Right forelimb (tissue), 1 donor: ENCODE data around the gene RDH5.
A peak's percentile ranks its signal among the peaks of the same experiment; 100 is the strongest.

ENCODE experiments used
- DNase-seq: peaks from one replicate; pipeline ENCODE4 v3.0.0-alpha.2; 2018

The RDH5 gene

DNA sequence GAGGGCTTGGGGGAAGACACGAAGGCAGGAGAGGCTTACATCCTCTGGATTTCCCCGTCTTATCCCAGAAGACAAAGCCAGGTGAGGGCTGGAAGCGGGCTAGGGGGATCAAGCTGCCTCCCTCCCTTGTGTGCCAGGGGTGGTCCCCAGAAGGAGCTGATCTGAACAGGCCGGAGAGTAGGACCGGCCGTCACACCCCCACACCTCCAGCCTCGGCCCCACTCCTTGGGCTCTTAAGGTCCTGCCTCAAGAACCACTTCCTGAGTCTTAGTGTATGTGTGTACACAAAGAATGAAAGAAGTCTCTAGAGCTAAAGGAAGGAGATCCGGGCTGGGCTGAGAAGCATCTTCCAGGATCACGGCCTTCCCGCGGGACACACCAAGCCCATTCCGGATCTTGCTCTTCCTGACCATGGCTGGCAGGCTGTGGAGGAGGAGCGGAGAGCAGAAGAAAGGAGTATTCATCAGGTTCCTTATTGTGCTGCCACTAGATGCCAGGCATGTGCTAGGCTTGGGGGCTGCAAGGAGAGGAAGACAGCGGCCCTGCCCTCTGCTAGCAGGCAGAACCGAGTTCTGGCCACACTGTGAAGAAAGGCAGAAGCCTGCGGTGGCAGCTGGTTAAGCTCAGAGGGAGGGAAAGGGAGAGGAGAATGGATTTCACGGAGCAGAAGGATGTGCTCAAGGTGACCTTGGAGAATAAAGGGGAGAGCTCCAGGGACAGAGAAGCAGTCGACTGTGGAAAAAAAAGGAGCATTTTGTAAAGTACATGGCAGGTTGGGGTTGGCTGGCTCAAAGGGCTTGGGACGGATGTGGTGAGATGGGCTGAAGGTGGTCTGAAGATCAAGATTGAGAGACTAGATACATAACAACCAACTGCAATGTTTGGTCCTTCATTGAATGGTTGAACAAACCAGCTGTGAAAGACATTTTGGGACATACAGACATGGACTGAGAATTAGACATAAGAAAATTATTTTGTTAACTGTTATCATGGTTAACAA is 9.9 kb downstream of the RDH5 start:
- peak; percentile 81 for DNase-seq

DNA sequence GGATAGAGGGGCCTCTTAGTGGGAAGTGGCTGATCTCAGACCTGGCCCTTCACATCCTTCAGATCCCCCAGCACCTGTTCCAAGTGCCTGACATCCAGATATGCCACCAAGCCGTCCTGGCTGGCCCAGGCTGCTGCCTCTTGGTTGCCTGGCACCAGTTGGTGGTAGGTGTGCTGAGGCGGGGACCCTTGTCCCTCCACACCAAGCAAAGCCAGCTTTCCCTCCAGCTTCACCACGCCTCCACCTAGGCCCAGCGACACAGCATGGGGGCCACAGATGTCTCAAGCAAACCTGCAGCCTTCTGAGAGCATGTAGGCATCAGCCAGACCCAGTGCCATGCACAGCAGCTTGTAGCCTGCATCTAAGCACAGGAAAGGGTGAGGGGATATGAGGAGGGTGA is 12.1 kb downstream of the RDH5 start:
- DNase-seq, result no peak

DNA sequence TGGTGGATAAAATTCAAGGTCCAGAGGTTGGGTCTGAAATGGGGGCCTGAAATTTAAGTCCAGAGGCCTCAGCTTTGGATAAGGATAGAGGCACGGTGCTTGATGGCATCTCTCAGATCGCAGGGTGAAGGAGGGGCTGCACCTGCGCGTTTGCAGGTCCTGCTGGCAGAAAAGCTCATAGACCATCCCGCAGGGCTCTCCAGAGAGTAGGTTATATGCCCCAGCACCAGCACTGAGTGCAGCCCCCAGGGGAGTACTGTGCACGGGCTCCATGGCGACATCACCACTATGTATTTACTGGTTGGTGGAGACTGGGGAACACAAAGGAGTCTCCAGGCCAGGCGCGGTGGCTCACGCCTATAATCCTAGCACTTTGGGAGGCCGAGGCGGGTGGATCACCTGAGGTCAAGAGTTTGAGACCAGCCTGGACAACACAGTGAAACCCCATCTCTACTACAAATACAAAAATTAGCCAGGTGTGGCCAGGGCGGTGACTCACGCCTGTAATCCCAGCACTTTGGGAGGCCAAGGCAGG is 12.9 kb downstream of the RDH5 start:
- no peak for DNase-seq

DNA sequence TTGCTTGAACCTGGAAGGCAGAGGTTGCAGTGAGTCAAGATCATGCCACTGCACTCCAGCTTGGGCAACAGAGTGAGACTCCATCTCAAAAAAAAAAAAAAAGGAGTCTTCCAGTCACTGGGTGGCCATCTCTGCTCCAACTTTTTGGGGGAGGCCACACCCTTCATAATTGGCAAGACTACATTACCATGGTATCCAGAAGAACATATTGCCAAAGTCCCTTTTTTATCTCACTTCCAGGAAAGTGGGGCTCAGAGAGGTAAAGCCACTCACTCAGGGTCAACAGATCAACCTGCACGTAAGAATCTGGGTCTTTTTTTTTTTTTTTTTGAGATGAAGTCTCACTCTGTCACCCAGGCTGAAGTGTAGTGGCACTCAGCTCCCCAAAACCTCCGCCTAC is 13.7 kb downstream of the RDH5 start:
- DNase-seq, result no peak

DNA sequence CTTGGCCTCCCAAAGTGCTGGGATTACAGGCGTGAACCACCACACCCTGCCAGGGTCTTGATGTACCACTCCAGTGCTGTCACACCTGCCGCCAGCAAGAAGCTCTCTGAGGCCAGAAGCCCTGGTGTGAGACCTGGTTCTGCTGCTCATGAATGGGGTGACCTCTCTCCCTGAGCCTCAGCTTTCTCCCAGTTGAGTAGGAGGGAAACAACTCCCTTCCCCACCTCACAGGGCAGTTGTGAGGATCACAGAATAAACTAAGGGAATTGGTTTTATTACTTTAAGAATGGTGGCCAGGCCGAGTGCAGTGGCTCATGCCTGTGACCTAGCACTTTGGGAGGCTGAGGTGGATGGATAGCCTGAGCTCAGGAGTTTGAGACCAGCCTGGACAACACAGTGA is 14.4 kb downstream of the RDH5 start:
- no peak for DNase-seq

DNA sequence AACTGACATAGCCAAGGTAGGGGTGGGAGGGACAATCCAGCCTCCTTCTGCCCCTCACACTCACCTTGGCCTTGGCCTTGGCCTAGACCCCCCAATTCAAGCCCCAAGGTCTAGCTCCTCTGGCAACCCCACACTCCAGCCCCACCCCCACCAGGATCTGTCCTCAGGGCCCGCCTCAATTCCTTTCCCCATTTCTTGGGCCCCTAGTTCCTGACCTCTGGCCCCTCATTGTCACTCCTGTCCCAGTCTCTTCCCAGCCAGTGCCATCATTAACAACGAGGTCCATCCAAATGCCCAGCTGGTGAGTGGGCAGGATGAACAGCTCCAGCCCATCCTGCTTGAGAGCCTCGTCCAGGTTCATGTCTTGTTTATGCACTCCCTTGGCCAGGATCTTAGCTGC is 15.9 kb downstream of the RDH5 start:
- DNase-seq, result no peak

DNA sequence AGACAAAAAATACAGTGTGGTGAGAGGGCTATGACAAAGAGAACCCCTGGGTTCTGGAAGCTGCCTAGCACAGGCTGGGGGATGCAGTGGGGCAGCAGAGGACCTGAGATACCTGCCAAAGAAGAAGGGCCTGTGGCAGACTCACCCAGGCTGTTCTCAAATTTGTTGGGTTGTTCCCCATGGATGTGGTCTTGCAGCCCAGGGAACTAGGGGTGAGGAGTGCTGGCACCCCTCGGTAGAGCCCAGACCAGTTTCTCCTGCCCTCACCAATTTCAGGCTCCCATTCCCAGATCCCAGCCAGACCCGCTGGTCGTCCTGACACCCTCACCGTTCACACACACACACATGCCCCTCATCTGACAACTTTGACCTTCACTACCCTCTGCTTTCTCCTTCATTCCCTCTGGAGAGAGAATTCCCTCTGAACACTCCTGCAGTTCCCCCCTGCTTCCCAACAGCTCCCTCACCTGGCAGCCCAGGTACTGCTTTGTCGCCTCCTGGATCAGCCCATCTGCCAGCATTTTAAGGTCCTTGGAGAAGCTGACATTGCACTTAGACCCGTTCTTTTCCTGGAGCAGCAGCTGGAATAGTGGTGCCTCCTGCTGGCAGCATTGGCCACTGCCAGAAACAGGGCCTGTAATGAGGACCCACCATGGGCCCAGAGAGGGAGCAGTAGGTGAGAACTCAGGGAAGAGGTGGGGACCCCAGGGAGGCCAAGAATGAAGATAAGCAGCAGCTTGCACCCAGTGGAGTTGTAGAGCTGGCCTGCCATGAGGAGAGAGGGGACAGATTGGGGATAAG is 16.8 kb downstream of the RDH5 start:
- peak; percentile 70 for DNase-seq

DNA sequence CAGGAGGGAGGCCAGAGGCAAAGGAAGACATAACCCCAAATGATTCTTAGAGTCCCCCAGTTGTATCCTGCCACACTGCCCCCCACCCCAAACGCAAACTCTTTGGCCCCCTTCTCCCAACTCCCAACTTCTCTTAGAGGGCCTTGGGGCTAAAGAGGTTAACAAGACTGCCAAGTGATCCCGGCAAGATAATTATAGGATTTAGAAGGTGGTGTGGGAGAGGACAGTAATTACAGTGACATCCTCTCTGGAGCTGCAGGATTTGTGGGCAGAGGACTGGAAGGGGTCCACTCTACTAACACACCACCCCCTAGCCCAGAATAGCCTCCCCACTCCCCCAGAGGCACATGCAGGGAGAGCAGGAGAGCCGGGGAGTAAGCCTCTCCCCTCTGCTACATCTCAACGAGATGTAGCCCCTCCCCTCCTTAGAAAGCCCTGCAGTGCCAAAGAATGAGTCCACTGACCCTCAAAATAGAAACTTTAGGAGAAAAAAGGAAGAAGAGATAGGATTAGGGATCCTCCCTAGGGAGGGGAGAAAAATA is 17.5 kb downstream of the RDH5 start:
- DNase-seq, result peak; percentile 62

DNA sequence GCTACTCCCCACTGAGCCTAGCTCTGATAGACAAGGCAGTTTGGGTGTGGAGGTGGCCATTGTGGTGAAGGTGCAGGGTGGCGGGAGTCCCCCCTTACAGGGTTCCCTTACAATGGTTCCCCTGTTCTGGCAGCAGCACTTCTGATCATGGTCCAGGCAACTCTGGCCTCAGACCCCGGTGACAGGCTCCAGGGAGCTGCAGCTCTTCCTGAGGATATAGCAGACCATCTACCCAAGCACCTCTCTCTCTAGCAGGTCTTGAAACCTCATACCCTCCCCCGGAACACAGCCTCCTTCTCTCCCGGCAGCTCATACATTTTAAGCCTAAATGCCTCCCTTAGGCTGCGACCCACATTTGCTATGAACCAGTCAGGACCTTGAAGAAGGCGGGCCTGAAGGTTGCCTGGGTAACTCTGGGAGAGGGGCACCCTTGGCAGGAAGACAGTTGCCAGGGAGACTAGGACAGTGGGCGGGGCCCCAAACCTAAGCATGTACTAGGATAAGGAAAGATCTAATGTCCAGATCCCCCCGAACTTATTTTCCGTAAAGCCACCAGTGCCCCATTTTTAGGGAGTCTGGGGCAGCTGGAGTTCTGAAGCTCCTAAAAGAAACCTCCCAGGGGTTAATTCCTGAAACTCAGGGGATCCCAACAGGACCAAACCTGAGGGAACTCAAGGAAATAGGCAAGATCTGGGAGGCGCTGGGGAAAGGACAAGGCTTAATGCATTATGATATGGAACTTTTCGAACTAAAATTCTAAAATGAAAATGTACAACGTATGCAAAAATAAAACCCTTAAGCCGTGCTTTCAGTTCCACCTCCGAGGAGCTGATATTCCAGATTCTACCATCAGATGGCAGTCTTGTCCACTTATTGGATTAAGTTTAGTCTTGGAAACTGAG is 18.2 kb downstream of the RDH5 start:
- peak; percentile 91 for DNase-seq

DNA sequence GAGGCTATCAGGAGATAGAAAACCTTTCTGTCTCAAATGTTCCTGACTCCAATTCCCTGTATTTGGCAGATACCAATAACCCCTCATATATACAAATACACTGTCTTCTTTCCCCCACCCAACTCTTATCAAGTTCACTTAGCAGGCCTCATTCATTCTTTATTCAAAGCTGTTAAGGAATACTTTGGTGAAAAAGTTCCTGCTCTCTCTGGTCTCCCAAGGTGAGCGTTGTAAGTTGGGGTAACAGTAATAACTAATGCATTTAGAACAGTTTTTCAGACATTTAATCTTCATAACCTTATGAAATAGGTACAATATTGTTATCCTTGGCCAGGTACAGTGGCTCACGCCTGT is 18.8 kb downstream of the RDH5 start:
- no peak for DNase-seq

DNA sequence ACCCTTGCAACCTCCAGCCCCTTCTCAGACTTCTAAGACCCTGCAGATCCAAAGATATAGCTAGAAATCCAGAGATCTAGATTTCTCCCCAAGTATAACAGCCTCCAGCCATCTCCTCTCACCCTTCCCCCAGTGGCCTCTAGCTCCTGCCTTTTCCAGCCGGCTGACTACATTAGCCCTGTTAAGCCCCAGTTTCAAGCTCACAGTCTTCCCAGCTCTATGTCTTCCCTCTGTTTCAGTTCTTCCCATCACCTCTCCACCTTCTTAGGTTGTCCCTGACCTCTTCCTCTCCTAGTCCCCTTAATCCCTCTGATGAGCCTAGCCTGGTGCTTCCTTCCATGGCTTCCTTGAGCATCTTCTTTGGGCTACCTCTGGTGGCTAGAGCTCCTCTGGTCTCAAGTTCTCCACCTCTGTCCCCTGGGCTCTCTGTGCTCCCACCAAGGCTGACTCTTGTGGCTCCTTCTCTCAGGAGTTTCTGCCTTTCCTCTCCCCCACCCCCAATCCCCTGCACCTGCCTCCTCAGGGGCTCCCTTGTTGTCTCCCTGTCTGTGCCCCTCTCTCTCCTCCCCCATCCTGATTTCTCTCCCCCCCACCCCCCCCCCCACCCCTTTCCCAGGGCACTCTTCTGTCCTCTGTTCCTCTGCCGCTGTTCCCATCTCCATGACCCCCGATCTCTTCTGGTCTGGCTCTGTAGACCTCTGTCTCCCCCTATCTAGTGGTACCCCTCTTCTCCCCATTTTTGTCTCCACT is 21.9 kb downstream of the RDH5 start:
- no peak for DNase-seq

DNA sequence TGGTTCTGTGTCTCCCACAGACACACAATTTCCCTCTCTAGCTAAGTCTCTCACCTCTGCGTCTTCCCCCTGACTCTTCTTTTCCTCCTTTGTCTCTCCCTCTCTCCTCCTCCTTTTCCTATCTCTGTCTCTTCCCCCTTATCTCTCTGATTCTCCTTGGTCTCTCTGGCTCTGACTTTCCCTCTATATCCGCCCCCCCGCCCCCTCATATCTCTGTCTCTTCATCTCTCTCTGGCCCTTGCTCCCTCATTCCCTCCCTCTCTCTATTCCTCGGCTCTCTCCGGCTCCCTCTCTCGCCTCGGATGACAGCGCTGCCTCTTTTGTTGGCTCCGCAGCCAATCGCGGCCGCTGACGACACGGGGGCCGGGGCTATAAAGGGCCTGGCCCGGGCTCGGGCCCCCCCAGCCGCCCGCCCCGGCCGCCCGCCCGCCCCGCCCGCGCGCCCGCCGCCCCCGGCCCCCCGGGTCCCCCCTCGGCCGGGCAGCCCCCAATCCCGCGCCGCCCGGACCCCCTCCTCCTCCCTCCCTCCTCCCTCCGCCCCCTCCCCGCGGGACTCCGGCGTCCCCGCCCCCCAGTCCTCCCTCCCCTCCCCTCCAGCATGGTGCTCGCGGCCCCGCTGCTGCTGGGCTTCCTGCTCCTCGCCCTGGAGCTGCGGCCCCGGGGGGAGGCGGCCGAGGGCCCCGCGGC is 22.7 kb downstream of the RDH5 start, which contains the start of gene GDF11:
Gene GDF11, plus strand, starts transcription at position 404 of the 687 bp plus-strand sequence. Its CDS starts 195 bp downstream, at position 599.
- DNase-seq, result peak; percentile 88

DNA sequence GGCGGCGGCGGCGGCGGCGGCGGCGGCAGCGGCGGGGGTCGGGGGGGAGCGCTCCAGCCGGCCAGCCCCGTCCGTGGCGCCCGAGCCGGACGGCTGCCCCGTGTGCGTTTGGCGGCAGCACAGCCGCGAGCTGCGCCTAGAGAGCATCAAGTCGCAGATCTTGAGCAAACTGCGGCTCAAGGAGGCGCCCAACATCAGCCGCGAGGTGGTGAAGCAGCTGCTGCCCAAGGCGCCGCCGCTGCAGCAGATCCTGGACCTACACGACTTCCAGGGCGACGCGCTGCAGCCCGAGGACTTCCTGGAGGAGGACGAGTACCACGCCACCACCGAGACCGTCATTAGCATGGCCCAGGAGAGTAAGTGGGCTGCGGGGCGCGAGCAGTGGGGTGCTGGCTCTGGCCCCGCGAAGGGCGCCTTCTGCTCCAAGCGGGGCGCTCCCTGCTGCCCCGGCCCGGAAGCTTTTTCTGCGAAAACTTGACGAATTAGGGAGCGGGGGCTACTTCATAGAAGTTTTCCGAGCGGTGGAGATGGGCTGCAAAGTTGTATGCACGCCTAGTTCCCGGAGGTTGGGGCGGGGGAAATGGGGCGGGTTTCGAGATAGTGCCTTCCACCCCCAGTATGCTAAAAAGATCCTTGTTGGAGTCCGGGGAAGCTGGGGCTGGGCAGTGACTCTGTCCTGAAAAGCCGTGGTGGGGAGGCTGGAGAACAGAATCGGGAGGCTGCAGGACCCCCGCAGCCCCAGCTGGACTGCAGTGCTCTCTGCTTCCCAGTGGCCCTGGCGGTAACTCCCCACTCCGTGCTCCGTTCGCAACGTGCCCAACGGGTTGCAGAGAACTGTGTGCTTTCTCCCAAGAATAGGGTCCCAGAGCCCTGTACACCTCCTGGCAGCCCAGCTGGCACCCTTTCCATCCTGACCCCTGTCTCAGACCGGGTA is 23.5 kb downstream of the RDH5 start:
- DNase-seq, result no peak

DNA sequence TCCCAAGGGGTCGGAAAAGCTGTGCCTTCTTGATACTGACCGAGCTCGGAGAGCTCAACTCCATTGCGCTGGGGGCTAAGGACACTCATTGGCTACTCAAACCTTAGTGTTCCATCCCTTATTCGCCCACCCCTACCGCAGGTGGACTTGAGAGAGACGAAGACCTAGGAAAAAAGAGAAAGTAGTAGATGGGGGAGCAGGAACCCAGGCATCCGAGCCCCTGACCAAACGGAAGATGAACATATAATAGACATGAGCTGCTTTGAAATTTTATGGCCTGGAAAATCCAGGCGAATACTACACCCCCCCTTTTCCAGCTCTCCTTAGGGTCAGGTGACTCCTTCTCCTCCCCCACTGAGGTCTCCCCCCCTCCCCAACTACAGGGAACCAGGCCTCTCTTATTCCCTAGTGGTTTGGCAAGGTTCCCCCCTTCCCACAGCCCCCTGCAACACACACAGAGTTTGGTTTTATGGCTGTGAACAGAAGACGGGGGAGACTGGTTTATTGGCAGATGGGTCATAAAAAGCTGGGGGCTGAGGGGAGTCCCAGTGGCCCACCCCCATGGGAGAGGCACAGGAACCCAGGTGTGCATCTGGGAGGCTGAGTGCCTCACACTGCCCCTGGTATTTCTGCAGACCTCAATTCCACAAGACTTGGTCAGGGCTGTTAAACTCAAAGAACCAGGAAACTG is 24.3 kb downstream of the RDH5 start:
- no peak for DNase-seq

DNA sequence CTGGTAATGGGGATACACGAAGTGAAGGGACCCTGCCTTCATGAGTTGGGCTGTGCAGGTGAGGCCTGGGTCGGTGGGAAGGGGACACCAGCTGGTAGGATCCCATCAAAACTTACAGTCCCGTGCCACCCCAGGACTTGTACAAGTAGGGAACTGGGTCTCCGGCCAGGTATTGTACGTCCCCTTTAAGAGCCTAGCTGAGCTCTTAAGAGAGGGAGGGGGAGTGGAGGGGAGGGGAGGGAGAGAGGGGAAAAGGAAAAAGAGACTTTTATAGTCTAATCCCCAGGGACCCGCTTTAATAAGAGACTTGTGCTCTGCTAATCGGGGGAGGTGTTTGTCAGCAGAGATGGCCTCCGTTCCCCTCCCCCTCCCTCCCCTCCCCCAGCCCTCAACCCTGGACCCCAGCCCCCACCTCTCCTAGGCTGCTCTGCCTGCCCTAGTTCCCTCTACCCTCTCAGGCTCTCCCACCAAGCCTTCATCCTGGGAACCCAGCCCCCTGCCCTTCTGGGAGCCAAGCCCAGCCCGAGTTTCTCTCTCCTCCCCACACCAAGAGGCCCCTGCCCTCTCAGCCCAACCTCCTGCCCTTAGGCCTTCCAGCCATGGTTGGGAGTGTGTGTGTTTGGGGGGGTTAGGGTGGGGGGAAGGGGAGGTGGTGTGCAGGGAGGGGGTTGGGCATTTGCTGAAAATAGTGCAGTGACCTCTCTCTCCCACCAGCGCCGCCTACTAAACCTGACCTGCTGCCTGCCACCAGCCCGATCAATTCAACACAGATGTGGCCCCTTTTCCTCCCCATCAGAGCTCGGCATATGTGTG is 25.4 kb downstream of the RDH5 start:
- DNase-seq, result peak; percentile 66

DNA sequence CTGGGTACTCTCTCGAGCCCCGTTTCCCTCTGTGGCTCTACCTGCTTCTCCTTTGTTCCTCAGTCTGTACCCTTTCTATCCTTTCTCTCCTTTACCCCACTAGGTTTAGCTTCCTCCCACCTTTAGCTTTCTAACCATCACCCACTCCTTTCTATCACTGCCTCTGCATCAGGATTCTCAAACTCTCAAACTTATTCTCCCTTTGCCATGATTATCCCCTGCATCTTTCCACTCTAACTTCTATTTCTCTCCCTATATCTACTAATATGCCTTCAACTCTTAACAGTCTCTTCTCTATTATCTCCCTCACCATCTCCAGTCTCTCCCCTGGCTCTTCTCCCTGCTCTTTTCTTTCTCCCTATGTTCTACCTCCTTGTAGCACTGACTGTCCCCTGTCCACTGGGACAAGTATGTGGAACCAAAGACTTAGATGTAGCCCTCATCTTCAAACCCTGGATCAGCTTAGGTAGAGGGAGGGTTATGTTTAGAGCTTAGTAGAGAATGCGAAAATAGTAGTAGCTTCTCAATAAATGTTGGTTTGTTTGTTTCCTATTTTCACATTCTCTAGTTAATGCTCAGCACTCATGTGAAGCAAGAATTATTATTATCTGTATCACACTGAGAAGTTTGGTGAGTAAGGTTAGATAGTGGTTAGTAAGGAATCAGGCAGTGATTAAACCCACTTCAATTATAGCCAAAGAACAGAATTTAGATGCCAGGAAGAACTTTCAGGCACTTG is 26.1 kb downstream of the RDH5 start:
- DNase-seq, result no peak

DNA sequence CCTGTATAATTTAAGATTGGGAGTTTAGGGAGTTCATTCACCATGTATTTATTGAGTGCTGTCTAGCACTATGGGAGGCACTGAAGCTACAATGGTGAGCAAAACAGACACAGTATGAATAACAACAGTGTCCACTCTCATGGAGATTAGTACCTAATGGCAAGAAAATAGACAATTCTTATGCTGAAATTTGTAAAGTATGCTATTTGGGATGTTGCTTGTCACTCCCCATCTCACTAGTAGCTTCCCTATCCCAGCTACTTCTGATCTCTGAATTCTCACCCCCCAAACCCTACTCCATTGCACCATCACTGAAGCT is 26.7 kb downstream of the RDH5 start:
- no peak for DNase-seq
